Keratinocyte (primary cell): ENCODE results near the gene ELAVL3. TPM values are rescaled to one million over a fixed set of nuclear protein-coding genes. Genes with fewer than 3 reads are reported as not detected.

Source experiments
- DNase-seq: peaks from one replicate; pipeline ENCODE4 v3.0.0-alpha.2; 2011; ENCODE audit warnings: low read depth, missing footprints, low spot score
- FAIRE-seq: peaks from 2 replicates; lab custom pipeline; 2011; peaks lifted over from hg19 to GRCh38; lab: Jason Lieb, UNC
- H2AFZ ChIP-seq: 2 replicates; pipeline ENCODE4 v1.6.0; 2012; ENCODE audit warnings: low read length, control low read depth, inconsistent platforms; ENCODE audit not compliant: control insufficient read depth
- H3K27ac ChIP-seq: 2 replicates; pipeline ENCODE4 v1.5.1; 2011; ENCODE audit warnings: low read length; ENCODE audit not compliant: control insufficient read depth, insufficient read depth
- H3K27me3 ChIP-seq: 3 replicates; pipeline ENCODE4 v1.6.0; 2011; ENCODE audit warnings: low read length; ENCODE audit not compliant: control insufficient read depth, insufficient read depth; ENCODE audit errors: extremely low read depth
- H3K36me3 ChIP-seq, 2 experiments: 2 replicates in 1 of 2; 3 replicates in 1 of 2; pipeline ENCODE4 v1.5.1; 2011; ENCODE audit warnings: low read length in 2 of 2, mild to moderate bottlenecking in 1 of 2; ENCODE audit not compliant: control insufficient read depth in 2 of 2, insufficient read depth in 2 of 2; ENCODE audit errors: extremely low read depth in 1 of 2
- H3K4me1 ChIP-seq: 3 replicates; pipeline ENCODE4 v1.5.1; 2011; ENCODE audit warnings: low read length; ENCODE audit not compliant: control insufficient read depth, insufficient read depth; ENCODE audit errors: extremely low read depth
- H3K4me2 ChIP-seq: 3 replicates; pipeline ENCODE4 v1.6.0; 2011; ENCODE audit warnings: low read depth, low read length; ENCODE audit not compliant: control insufficient read depth, insufficient read depth; ENCODE audit errors: extremely low read depth
- H3K4me3 ChIP-seq, 3 experiments: fragments of 200-600 bp in 1 of 3; sonication (generic) in 1 of 3; 2 replicates in 2 of 3; 3 replicates in 1 of 3; pipeline ENCODE4 v1.5.1; 2011 to 2016; ENCODE audit warnings: low read length in 3 of 3, mild to moderate bottlenecking in 3 of 3, control low read depth in 2 of 3, inconsistent platforms in 1 of 3, low read depth in 1 of 3, mixed read lengths in 1 of 3, mixed run types in 1 of 3, moderate library complexity in 1 of 3; ENCODE audit not compliant: control insufficient read depth in 2 of 3, insufficient read depth in 2 of 3; ENCODE audit errors: extremely low read depth in 1 of 3
- H3K79me2 ChIP-seq: 2 replicates; pipeline ENCODE4 v1.6.0; 2012; ENCODE audit warnings: low read length; ENCODE audit not compliant: control insufficient read depth, insufficient read depth
- H3K9ac ChIP-seq: 3 replicates; pipeline ENCODE4 v1.6.0; 2011; ENCODE audit warnings: low read length; ENCODE audit not compliant: control insufficient read depth, insufficient read depth; ENCODE audit errors: extremely low read depth
- H3K9me1 ChIP-seq: 3 replicates; pipeline ENCODE4 v1.6.0; 2011; ENCODE audit warnings: low read length; ENCODE audit not compliant: control insufficient read depth, insufficient read depth; ENCODE audit errors: extremely low read depth
- H3K9me3 ChIP-seq: 2 replicates; pipeline ENCODE4 v1.5.1; 2012; ENCODE audit warnings: low read depth, low read length; ENCODE audit not compliant: control insufficient read depth
- H4K20me1 ChIP-seq: 3 replicates; pipeline ENCODE4 v1.6.0; 2011; ENCODE audit warnings: low read length; ENCODE audit not compliant: control insufficient read depth, insufficient read depth; ENCODE audit errors: extremely low read depth
- CTCF ChIP-seq, 3 experiments: IDR thresholded peaks in 1 of 3; conservative IDR thresholded peaks in 1 of 3; optimal IDR thresholded peaks in 1 of 3; 2 replicates in 2 of 3; 3 replicates in 1 of 3; pipeline versions ENCODE3 to v1.5.1; 2011; ENCODE audit warnings: low read length in 3 of 3, mild to moderate bottlenecking in 3 of 3, moderate library complexity in 2 of 3, control low read depth in 1 of 3, inconsistent platforms in 1 of 3; ENCODE audit not compliant: insufficient read depth in 2 of 3; ENCODE audit errors: extremely low read depth in 1 of 3
- EZH2 ChIP-seq: IDR thresholded peaks from one replicate; pipeline ENCODE4 v1.6.1; 2012; ENCODE audit warnings: inconsistent platforms, mild to moderate bottlenecking, low read length, moderate library complexity
- dilution Hi-C: fragments of 300-500 bp; cut with MboI; formaldehyde crosslinking; loops from one replicate; pipeline ENCODE4 v1.7.0; 2020; ENCODE audit warnings: low sequenced_read_pairs; ENCODE audit not compliant: extremely low pct_ligation_motif_present
- polyA plus RNA-seq, 5 experiments: library from polyadenylated mRNA; depleted of rRNA in 3 of 5; stranded (reverse) in 3 of 5; stranded (forward) in 1 of 5; unstranded in 1 of 5; fragments of >200 nt; gene quantifications; 1 replicate in 1 of 5; 2 replicates in 3 of 5; 3 replicates in 1 of 5; pipeline versions ENCODE4 v1.2.1 to v1.2.3, GENCODE V29; 2011 to 2012; ENCODE audit warnings: missing spikeins in 2 of 5, low read depth in 1 of 5, low replicate concordance in 1 of 5

The ELAVL3 gene
- polyA plus RNA-seq, 1 donor (not counting 4 experiments of a cell fraction or from before 2014, with no cell fraction given), result not detected

GRCh38 chr19:11496391-11497163 lies 15.7 kb upstream of the ELAVL3 start:
- TF ChIP-seq EZH2, result no peak
- TF ChIP-seq CTCF (optimal IDR thresholded peaks at IDR 0.05 in 1 of 3, IDR thresholded peaks at IDR 0.05 in 1 of 3, conservative IDR thresholded peaks at IDR 0.05 in 1 of 3; ENCODE audit: extremely low read depth in 1 of 3, insufficient read depth in 2 of 3, low read length in 3 of 3), result peak; percentile 71 to 82 (median 76)
- Histone ChIP-seq H3K4me3 (no peak overlapping the region), H3K79me2 (no peaks in the 10 kb centered on the region), H2AFZ (no peak overlapping the region), H3K27me3 (no peaks in the 10 kb centered on the region), H3K9ac (no peak overlapping the region), H3K36me3 (peaks cover 2 to 5% of the 10 kb centered on the region in 2 experiments), H3K9me3 (no peaks in the 10 kb centered on the region), H4K20me1 (no peaks in the 10 kb centered on the region), H3K27ac (no peak overlapping the region), H3K9me1 (no peaks in the 10 kb centered on the region), H3K4me1 (peaks cover 5% of the 10 kb centered on the region), H3K4me2 (no peak overlapping the region)
- FAIRE-seq (no peak), DNase-seq (peak; percentile 44)
- dilution Hi-C loops, result no loop called here

- FAIRE-seq (no peak), DNase-seq (no peak)
- Histone ChIP-seq H3K9me1 (no peaks in the 10 kb centered on the region), H3K4me2 (no peak overlapping the region), H3K9me3 (no peaks in the 10 kb centered on the region), H3K36me3 (peaks cover 2 to 5% of the 10 kb centered on the region in 2 experiments), H4K20me1 (no peaks in the 10 kb centered on the region), H3K4me3 (no peak overlapping the region), H3K9ac (no peak overlapping the region), H3K27ac (no peak overlapping the region), H3K4me1 (peaks cover 5% of the 10 kb centered on the region), H3K27me3 (no peaks in the 10 kb centered on the region), H2AFZ (no peak overlapping the region), H3K79me2 (no peaks in the 10 kb centered on the region)
- no peak for TF ChIP-seq EZH2
- no peak for TF ChIP-seq CTCF (optimal IDR thresholded peaks at IDR 0.05 in 1 of 3, IDR thresholded peaks at IDR 0.05 in 1 of 3, conservative IDR thresholded peaks at IDR 0.05 in 1 of 3; ENCODE audit: extremely low read depth in 1 of 3, insufficient read depth in 2 of 3, low read length in 3 of 3)
- dilution Hi-C loops, result no loop called here
Observed at GRCh38 chr19:11495885-11496284, 15.0 kb upstream of the ELAVL3 start.
